Hematopoietic multipotent progenitor cell treated with erythropoietin and hydrocortisone succinate and interleukin-3 and kit ligand, for 17 days (in vitro differentiated cells): Measurements from ENCODE around the gene TTLL11.

Source experiments
- DNase-seq: peaks from one replicate; pipeline ENCODE4 v3.0.0-alpha.2; 2015; ENCODE audit warnings: low spot score

Gene TTLL11

DNA sequence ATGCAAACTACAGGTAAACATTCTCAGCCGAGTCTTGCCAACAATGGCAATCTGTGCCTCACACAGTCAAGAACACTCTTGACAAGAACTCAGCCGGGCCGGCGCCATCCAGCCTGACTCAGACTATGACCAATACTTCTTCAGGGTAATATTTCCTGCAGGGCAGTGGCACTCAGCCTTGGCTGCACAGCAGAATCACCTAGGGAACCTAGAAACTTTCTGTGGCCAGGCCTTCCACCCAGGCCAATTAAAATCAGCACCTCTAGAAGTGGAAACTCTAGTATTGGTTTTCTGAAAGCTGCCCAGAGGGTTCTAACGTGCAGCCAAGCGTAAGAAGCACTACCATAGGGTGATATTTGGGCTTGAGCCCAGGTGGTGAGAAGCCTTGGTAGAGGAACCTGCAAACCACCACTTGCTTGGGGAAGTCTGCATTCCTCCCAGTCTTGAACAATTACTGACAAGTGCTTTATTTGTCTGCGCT is 120.6 kb downstream of the TTLL11 start:
- DNase-seq, result no peak

- no peak for DNase-seq
These were observed 125.1 kb downstream of the TTLL11 start for GRCh38 chr9:121968056-121968455.

DNA sequence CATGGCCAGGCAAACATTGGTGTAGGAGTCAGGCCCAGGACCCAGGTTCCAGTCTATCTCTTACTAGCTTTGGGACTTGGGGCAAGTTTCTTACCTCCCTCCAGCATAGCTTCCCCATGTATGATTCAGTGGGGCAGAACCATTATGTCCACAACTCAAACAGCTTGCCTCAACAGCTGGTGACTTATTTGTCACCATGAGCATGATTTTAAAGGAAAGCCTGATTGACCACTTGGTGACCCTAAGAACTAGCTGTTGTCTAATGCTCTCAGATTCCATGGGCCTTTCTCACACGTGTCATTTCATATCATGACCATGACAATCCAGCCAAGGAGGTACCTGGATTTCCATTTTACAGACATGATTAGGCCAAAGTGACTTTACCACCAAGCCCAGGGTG is 126.4 kb downstream of the TTLL11 start:
- no peak for DNase-seq

DNA sequence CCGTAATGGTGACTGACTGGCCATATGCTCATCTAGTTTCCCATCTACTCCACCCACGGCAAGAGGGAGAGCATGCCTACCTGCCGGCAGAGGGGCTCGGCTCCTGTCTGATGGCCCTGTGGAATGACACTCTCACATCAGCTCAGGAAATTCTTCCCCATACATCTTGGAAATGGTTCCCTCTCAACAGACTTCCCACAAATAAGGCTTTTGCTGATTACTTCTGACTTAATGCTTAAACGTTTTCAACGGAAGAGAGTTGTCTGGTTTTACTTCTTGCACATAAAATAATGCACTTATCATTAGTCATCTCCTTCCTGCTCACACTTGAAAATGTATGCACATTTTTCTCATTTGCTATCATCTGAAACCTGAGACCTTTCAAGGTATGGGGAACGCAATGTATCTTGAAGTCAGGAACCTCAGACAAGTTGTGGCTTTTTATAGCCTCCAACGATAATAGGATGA is 129.5 kb downstream of the TTLL11 start:
- DNase-seq, result no peak

DNA sequence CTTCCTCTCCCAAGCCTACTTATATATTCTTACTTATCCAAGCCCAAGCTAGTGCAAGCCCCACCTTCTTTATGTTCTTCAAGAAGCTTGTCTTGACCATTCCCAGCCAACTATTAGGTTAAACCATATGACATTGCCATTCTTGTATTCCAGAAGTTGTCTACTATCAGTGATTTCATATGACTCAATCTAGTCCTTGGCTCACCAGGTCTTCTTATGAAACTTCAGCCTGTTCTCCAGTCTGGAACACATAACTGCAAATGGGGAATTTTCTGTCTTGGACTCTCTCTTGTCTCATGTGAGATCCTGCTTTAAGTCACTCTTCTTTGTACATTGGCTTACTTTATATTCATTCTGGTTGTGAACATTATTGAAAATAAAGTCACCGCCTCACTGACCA is 130.7 kb downstream of the TTLL11 start:
- no peak for DNase-seq

DNA sequence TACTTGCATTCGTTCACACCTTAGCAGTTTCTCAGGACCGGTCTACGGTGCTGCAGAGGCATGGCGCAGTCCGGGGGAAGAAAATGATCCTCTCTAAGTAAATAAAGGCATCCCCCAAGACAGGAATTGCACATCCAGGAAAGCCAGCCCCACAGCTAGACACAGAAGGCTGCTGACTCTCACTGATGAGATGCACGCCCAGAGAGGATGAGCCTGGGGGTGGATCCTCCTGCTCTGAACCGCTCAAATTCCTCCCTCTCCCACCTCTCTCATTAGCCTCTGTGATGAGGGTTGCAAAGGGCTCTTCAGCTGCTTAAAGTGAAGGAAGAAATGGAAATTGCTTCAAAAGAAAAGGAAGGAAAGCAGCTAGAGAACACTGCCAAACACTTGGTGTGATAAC is 132.4 kb downstream of the TTLL11 start:
- no peak for DNase-seq

DNA sequence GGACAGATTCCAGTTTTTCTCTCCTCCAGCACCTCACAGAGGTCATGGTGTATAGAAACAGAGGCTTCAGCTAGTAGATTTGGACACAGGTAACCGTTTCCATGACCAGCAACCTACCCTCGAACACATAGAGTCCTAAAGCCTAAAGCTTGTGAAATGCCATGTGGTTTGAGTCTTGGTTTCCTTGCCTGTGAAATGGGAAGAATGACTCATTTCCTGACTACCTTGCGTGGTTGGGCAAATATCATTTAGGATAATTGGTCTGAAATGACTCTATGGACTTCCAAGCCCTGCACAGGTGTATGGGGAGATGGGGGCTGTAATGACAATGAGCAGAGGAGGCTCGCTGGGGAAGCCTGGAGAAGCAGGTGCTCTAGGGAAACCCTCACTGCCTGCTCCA is 134.6 kb downstream of the TTLL11 start:
- no peak for DNase-seq

DNA sequence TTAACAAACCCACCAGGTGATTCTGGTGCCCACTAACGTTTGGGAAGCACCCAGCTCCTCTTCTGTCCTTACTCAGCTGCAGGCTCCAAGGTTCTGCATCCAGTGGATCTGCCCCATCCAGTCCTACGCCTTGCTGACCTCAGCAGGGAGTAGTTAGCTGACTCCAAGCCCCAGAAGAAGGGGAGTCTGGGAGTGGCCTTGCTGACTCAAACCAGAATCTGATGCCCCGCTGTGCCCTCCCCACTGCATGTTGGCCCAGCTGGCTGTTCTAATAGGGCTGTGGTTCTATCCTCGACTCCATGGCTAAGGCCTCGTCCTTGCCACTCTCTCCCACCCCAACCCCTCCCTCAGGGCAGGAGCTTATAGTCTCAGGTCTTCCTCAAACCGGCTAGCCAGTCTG is 136.3 kb downstream of the TTLL11 start:
- DNase-seq, result no peak

GRCh38 chr9:121955649-121956048 is 137.5 kb downstream of the TTLL11 start:
- no peak for DNase-seq

DNA sequence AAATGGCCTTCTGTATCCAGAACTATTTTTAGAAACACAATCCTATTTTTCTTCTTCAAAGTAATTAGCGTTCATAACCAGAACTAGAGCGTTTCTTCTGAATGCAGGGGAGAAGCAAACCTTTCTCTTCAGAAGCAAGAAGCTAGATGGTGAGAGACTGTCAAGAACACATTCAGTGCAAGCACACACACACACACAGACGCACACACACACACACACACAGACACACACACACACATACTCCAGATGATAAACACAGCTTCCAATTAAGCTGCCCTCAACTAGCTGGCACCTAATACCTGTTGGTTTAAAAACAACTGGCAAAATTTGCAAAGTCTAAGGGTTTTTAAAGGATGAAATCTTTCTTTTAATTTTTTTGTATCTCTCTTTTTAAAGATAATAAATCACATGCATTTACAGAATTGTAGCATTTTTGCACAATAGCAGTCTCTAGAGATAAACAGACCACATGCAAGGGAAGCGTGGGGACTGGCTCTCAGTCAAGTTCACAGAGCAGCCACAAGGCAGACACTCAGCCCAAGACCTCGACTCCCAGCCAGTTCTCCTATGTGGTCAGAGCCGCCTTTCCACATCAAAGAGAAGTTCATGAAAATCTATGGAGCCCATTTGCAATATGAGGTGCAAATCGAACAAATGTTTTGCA is 138.5 kb downstream of the TTLL11 start:
- no peak for DNase-seq

- no peak for DNase-seq
These were observed 140.5 kb downstream of the TTLL11 start for GRCh38 chr9:121952611-121953010.

DNA sequence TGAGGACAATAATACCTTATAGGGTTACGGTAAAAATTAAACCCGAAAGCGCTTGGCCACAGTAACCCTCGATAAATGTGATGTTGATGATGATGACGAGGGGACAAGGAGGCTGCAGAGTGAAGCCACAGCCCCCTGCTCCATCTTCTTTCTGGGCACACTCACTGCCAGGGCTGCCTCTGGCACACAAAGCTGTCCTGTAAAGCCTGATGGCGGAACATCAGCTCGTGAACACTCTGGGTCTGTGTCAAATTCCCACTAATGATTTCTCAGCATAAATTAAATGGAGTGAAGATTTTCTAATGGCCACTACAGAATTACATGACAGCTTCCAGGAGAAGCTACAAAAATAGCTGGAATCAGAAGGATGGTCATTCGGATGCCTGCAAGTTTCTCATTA is 142.2 kb downstream of the TTLL11 start:
- no peak for DNase-seq

GRCh38 chr9:121950441-121950840 is 142.7 kb downstream of the TTLL11 start:
- DNase-seq, result no peak

DNA sequence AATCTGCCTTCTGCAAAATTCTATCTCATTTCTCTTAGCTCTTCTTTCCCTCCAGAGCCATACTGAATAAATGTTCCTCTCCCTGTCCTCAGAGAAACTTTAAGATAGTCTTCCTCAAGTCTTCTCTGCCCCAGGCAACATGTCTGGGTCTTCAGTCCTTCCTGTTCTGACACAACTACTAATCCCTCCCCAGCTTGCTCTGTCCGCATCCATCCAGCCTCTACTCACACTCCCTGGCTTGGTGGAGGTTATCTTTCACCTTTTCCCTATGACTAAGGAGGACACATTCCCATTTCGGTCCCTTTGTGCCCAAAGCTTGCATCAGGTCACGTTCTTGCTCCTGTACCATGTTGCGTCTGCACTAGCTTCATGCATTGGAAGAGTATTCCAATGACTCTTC is 143.3 kb downstream of the TTLL11 start:
- no peak for DNase-seq

GRCh38 chr9:121949364-121949763 is 143.7 kb downstream of the TTLL11 start:
- no peak for DNase-seq

GRCh38 chr9:121947775-121948174 is 145.3 kb downstream of the TTLL11 start:
- DNase-seq, result no peak

GRCh38 chr9:121946465-121946864 is 146.6 kb downstream of the TTLL11 start:
- DNase-seq, result no peak

DNA sequence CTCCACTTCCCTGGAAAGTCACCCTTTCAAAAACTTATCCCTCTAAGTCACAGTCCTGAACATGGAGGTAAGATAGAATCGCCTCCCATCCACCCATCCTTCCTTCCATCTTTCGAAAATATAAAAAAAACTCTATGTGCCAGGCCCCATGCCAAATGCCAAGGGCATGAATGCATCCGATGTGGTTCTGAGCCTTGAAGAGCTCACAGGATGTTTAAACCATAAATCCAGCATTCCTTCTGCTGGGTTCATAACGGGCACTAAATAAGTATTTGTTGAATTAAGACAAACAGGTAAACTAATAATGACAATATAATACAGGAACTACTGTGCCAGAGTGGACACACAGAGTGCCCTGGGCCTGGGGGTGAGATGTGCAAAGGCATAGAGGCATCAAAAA is 147.3 kb downstream of the TTLL11 start:
- DNase-seq, result no peak

- no peak for DNase-seq
These were observed 147.8 kb downstream of the TTLL11 start for GRCh38 chr9:121945281-121945680.

GRCh38 chr9:121944711-121945191 is 148.4 kb downstream of the TTLL11 start:
- no peak for DNase-seq

DNA sequence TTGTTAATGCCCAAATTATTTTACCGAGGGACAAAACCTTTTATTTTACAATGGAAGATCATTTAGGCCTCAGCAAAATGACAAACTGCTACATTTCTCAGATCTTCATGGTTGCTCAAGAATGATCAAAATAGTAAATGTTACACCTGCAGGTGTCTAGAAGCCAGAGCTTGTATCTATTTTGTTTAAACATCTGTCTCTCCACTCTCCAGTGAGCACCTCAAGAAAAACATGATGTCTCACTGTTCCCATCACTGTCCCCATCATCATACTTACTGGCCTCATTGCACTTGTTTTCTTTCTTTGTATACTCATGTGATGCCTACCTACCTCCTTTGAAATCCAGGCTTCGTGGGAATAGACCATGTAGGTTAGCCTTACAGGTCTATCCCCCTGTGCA is 149.6 kb downstream of the TTLL11 start:
- no peak for DNase-seq

DNA sequence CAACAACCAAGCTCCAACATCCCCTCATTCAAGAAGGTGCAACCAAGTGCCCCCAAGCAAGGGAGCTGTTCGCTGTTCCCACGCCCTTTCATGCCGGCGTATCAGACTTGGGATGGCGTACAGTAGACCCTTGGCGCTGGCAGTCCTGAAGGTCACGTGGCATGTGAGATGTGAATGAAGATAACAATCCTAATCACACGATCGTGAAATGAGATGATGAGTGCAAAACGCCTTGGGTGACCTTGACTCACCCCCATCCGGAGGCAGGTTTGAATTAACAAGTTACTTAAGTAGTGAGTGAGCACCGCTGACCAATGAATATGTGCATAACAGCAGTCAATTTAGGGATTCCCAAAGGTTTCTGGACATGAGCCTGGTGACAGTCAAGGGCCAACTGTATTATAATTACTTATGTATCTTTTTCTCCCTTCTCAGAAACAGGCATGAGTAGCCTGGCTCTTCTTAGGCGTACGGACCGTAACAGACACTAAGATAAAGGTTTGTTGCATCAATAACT is 150.2 kb downstream of the TTLL11 start:
- no peak for DNase-seq

DNA sequence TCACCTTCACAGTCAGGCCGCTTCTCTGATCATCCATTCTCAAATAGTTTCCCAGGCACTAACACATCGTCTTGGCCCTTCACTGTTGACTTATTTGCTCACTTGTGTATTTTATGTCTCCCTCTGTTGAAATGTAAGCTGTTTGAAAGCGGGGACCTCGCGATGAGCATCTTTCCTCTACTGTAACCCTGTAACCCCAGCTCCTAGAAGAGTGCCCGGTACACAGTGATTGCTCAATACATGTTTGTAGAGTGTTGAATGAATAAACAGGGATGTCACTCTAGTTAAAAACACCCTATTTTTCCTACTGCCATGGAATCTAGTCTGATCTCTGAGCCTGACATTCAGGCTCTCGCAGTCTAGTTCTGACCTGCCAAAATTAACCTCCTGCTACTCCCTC is 150.8 kb downstream of the TTLL11 start:
- DNase-seq, result no peak

DNA sequence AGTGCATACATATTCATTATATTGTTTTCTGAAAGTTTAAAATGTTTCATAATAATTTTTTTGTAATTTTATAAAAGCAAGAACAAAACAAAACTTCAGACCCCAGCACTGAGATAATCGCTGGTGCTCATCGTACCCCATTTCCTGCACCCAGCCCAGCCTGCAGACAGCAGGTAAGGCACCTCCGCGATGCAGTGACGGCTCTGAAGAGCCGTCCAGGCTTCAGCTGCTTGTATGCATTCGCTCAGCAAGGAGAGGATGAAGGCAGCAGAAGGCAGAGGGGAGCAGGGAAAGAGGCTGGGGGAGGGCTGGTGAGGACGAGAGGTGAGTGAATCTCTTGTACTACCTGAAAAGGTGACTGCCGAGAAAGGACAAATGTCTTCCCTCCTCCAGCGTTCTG is 153.5 kb downstream of the TTLL11 start:
- no peak for DNase-seq
